Fibroblast of lung (primary cell): ENCODE results near the gene MYO5B. TPM values are rescaled to one million over a fixed set of nuclear protein-coding genes. Genes with fewer than 3 reads are reported as not detected.

ENCODE experiments used
- DNase-seq, 2 donors: peaks; one replicate each; pipeline versions ENCODE4 v3.0.0 to v3.0.0-alpha.2; 2010; ENCODE audit warnings: low read depth in 2 of 2
- H2AFZ ChIP-seq: 2 replicates; pipeline ENCODE4 v1.5.1; 2012; ENCODE audit warnings: low read length, control low read depth, inconsistent platforms
- H3K27ac ChIP-seq: 2 replicates; pipeline ENCODE4 v1.5.1; 2011; ENCODE audit warnings: low read length, control low read depth; ENCODE audit not compliant: insufficient read depth
- H3K27me3 ChIP-seq: 2 replicates; pipeline ENCODE4 v1.5.1; 2011; ENCODE audit warnings: mild to moderate bottlenecking, low read length; ENCODE audit not compliant: control insufficient read depth, insufficient read depth
- H3K36me3 ChIP-seq: 2 replicates; pipeline ENCODE4 v1.5.1; 2011; ENCODE audit warnings: low read length; ENCODE audit not compliant: control insufficient read depth, insufficient read depth
- H3K4me1 ChIP-seq: 2 replicates; pipeline ENCODE4 v1.5.1; 2011; ENCODE audit warnings: low read length; ENCODE audit not compliant: control insufficient read depth, insufficient read depth; ENCODE audit errors: extremely low read depth
- H3K4me2 ChIP-seq: 2 replicates; pipeline ENCODE4 v1.5.1; 2011; ENCODE audit warnings: low read length, control low read depth; ENCODE audit not compliant: insufficient read depth; ENCODE audit errors: extremely low read depth
- H3K4me3 ChIP-seq, 4 experiments: fragments of 200-600 bp in 1 of 4; sonication (generic) in 1 of 4; replicated peaks in 1 of 4; 2 replicates each; pipeline ENCODE4 v1.5.1; 2011 to 2016; ENCODE audit warnings: low read length in 4 of 4, low read depth in 3 of 4, mild to moderate bottlenecking in 3 of 4, control low read depth in 2 of 4, inconsistent platforms in 1 of 4, mixed read lengths in 1 of 4; ENCODE audit not compliant: insufficient read depth in 1 of 4; ENCODE audit errors: control extremely low read depth in 1 of 4
- H3K79me2 ChIP-seq: 2 replicates; pipeline ENCODE4 v1.5.1; 2012; ENCODE audit warnings: mild to moderate bottlenecking, low read length, inconsistent platforms; ENCODE audit not compliant: control insufficient read depth, insufficient read depth
- H3K9ac ChIP-seq: 2 replicates; pipeline ENCODE4 v1.5.1; 2011; ENCODE audit warnings: mild to moderate bottlenecking, low read length, control low read depth; ENCODE audit not compliant: insufficient read depth
- H3K9me3 ChIP-seq: 2 replicates; pipeline ENCODE4 v1.5.1; 2012; ENCODE audit warnings: low read depth, low read length; ENCODE audit not compliant: control insufficient read depth, insufficient read depth
- H4K20me1 ChIP-seq: 2 replicates; pipeline ENCODE4 v1.5.1; 2011; ENCODE audit warnings: low read length; ENCODE audit not compliant: control insufficient read depth, insufficient read depth; ENCODE audit errors: extremely low read depth
- EZH2 ChIP-seq: IDR thresholded peaks from 2 replicates; pipeline ENCODE4 v1.5.1; 2012; ENCODE audit warnings: low read length, control low read depth, mild to moderate bottlenecking; ENCODE audit errors: missing control alignments
- polyA plus RNA-seq, 2 donors: library from polyadenylated mRNA; depleted of rRNA in 1 of 2; stranded (reverse) in 1 of 2; unstranded in 1 of 2; fragments of >200 nt; gene quantifications; 2 replicates each; pipeline ENCODE4 v1.2.1, GENCODE V29; 2011 to 2012; ENCODE audit warnings: missing spikeins in 1 of 2
- total RNA-seq: library from RNA; depleted of rRNA; stranded (reverse); fragments of >200 nt; gene quantifications from 2 replicates; pipeline ENCODE4 v1.2.1, GENCODE V29; 2014
- TF ChIP-seq, protein P1 (sequence below), 2 donors: IDR thresholded peaks in 1 of 2; conservative IDR thresholded peaks in 1 of 2; 1 replicate in 1 of 2; 2 replicates in 1 of 2; pipeline ENCODE4 v1.5.1; 2011 to 2012; ENCODE audit warnings: low read length in 2 of 2, control low read depth in 1 of 2, inconsistent platforms in 1 of 2, low read depth in 1 of 2, mild to moderate bottlenecking in 1 of 2

Gene MYO5B
- total and polyA plus RNA-seq, 2 donors (not counting 1 experiment from before 2014, with no cell fraction given) = under 0.01 to 0.06 TPM

DNA sequence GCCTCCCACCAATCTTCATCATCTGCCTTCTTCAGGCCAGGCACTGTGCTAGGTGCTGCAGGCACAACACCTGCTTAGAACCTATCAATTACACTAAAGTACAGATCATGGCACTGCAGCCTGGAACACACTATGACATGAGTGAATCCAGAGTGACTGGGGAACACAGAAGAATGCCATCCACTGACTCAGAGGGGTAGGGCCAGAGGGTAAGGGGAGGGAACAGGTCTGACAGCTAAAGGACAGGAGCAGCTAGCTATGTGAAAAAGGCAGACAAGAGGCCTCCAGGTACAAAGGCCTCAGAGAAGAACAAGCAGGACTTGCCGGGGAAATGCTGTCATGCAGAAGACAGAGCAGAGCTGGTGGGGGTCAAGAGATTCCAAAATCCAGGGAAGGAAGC, 328.3 kb downstream of the MYO5B start:
- H3K4me2 ChIP-seq = no peak overlapping the region
- H3K36me3 ChIP-seq = no peaks in the 10 kb centered on the region
- no peak overlapping the region for H2AFZ ChIP-seq
- no peaks in the 10 kb centered on the region for H3K27me3 ChIP-seq
- H3K4me1 ChIP-seq = no peaks in the 10 kb centered on the region
- no peaks in the 10 kb centered on the region for H4K20me1 ChIP-seq
- TF ChIP-seq, protein P1, sequence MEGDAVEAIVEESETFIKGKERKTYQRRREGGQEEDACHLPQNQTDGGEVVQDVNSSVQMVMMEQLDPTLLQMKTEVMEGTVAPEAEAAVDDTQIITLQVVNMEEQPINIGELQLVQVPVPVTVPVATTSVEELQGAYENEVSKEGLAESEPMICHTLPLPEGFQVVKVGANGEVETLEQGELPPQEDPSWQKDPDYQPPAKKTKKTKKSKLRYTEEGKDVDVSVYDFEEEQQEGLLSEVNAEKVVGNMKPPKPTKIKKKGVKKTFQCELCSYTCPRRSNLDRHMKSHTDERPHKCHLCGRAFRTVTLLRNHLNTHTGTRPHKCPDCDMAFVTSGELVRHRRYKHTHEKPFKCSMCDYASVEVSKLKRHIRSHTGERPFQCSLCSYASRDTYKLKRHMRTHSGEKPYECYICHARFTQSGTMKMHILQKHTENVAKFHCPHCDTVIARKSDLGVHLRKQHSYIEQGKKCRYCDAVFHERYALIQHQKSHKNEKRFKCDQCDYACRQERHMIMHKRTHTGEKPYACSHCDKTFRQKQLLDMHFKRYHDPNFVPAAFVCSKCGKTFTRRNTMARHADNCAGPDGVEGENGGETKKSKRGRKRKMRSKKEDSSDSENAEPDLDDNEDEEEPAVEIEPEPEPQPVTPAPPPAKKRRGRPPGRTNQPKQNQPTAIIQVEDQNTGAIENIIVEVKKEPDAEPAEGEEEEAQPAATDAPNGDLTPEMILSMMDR (conservative IDR thresholded peaks at IDR 0.05 in 1 of 2, IDR thresholded peaks at IDR 0.05 in 1 of 2; ENCODE audit: low read depth in 1 of 2, low read length in 2 of 2) = no peak
- no peak for TF ChIP-seq EZH2
- no peak overlapping the region for H3K27ac ChIP-seq
- H3K9me3 ChIP-seq = no peaks in the 10 kb centered on the region
- no peak for DNase-seq
- no peak overlapping the region for H3K4me3 ChIP-seq
- no peak overlapping the region for H3K9ac ChIP-seq
- no peaks in the 10 kb centered on the region for H3K79me2 ChIP-seq

DNA sequence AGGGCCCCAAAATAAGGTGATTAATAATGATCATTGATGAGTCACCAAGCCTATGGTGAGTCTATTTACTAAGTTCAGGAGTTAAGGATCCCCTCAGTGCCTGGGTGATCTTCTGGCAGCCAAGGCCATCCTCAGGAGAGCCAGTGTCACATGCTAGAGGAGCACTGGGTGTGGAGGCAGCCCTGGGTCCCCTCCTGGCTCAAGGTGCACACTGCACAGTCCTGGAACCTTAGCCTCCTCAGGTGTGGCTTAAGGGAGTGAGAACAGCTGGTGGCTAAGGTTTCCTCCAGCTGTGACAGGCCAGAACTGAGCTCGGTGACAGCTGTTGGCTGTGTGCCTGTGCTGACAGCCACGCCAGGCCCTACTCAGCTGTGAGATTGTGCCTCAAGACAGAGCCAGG, 329.5 kb downstream of the MYO5B start:
- Histone ChIP-seq H3K9me3 (no peaks in the 10 kb centered on the region), H3K36me3 (no peaks in the 10 kb centered on the region), H3K79me2 (no peaks in the 10 kb centered on the region), H2AFZ (no peak overlapping the region), H3K27ac (no peak overlapping the region), H3K27me3 (no peaks in the 10 kb centered on the region), H4K20me1 (no peaks in the 10 kb centered on the region), H3K4me2 (no peak overlapping the region), H3K9ac (no peak overlapping the region), H3K4me1 (no peaks in the 10 kb centered on the region), H3K4me3 (no peak overlapping the region)
- no peak for DNase-seq
- TF ChIP-seq, protein P1 (conservative IDR thresholded peaks at IDR 0.05 in 1 of 2, IDR thresholded peaks at IDR 0.05 in 1 of 2; ENCODE audit: low read depth in 1 of 2, low read length in 2 of 2) = no peak
- no peak for TF ChIP-seq EZH2

DNA sequence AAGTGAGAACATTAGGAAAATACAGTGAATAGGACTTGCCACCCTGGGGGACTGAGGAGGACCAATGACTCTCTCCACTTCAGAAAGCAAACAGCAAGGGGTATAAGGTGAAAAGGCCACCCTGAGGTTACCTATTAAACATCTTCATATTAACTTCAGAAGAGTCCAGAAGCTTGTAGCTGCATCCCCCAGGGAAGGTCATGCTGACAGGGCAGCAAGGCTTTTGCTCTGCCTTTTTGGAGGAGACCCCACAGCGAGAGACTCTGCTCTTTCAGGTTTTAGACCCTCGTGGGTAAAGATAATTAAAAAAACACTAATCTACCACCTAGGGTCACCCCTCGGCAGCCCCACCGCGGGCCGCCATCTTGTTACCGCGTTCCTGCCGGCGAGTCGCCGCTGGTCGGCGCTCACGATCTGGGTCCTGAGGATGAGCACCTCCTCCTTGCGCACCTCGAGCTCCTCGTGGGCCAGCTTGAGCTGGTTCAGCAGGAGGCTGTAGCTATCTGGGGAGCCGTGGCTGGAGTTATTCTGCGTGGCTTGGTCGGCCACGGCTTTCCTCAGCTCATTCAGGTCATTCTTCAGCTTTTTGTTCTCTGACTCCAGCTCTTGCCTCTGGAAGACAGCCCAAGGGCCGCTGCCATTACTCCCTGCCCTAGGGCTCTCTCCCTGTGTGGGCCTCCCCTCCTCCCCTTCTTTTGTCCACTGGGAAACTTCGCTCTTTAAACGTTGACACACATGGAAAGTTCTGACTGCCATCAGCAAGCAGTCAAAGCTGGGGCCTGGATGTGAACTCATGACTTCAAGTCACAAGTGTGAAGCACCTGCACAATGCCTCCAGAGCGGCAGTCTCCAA, 331.0 kb downstream of the MYO5B start:
- Histone ChIP-seq H3K4me1 (no peaks in the 10 kb centered on the region), H3K4me2 (no peak overlapping the region), H3K9me3 (no peaks in the 10 kb centered on the region), H4K20me1 (no peaks in the 10 kb centered on the region), H3K4me3 (no peak overlapping the region), H3K27ac (no peak overlapping the region), H3K36me3 (no peaks in the 10 kb centered on the region), H3K79me2 (no peaks in the 10 kb centered on the region), H2AFZ (no peak overlapping the region), H3K27me3 (no peaks in the 10 kb centered on the region), H3K9ac (no peak overlapping the region)
- no peak for TF ChIP-seq EZH2
- TF ChIP-seq, protein P1 (conservative IDR thresholded peaks at IDR 0.05 in 1 of 2, IDR thresholded peaks at IDR 0.05 in 1 of 2; ENCODE audit: low read depth in 1 of 2, low read length in 2 of 2) = no peak
- DNase-seq = no peak
